Mesendoderm (in vitro differentiated cells): ENCODE results near the gene NPFF. TPM values are rescaled to one million over a fixed set of nuclear protein-coding genes. Genes with fewer than 3 reads are reported as not detected.

Experiments used
- small RNA-seq: library from polyadenylated mRNA; stranded (forward); fragments of <200 nt; extraction: miRNeasy Mini kit (QIAGEN cat#:217004); gene quantifications from one replicate; pipeline ENCODE3, GENCODE V24; 2013; ENCODE audit not compliant: insufficient read depth

The NPFF gene

Small RNA genes lying within 50 kb of the gene (small RNA-seq; reads per million reads assigned to genes)
- not detected for gene AC023509.3
